Measurements from ENCODE around the gene CAPS2.
A peak's percentile ranks its signal among the peaks of the same experiment; 100 is the strongest.

The CAPS2 gene

GRCh38 chr12:75337905-75338304, 7.8 kb upstream of the CAPS2 start:
- Histone ChIP-seq H3K9me2 (replicated peaks; ENCODE audit: low read depth, low read length) (no peaks in the 10 kb centered on the region), H3K4me3 (ENCODE audit: low read length, poor library complexity, severe bottlenecking) (no peak overlapping the region), H3K27me3 (ENCODE audit: insufficient read depth, low read length, poor library complexity, severe bottlenecking) (no peaks in the 10 kb centered on the region), H3K36me3 (ENCODE audit: insufficient read depth, low read length) (no peaks in the 10 kb centered on the region), H3K9me3 (ENCODE audit: insufficient read depth, low read depth, low read length) (no peaks in the 10 kb centered on the region), H3K79me2 (ENCODE audit: insufficient read depth, low read length) (no peaks in the 10 kb centered on the region), H4K20me1 (ENCODE audit: insufficient read depth, low read length, poor library complexity, severe bottlenecking) (no peaks in the 10 kb centered on the region), H3K4me2 (ENCODE audit: low read depth, low read length, poor library complexity, severe bottlenecking) (no peak overlapping the region), H3K4me1 (ENCODE audit: insufficient read depth, low read length, poor library complexity, severe bottlenecking) (peaks cover 5% of the 10 kb centered on the region), H3F3A (ENCODE audit: low read depth) (no peaks in the 10 kb centered on the region), H3K9ac (ENCODE audit: low read depth, low read length, poor library complexity, severe bottlenecking) (no peak overlapping the region), H2AFZ (ENCODE audit: low read length) (no peak overlapping the region)
- TF ChIP-seq CTCF (conservative IDR thresholded peaks at IDR 0.05; ENCODE audit: low read length), result no peak

GRCh38 chr12:75334384-75335030, 4.4 kb upstream of the CAPS2 start, which contains the start of gene GLIPR1L1:
GLIPR1L1 (plus strand) TSS chr12:75334670; CDS start chr12:75334729, 59 bp downstream.
- Histone ChIP-seq H3K79me2 (ENCODE audit: insufficient read depth, low read length) (no peaks in the 10 kb centered on the region), H3K27me3 (ENCODE audit: insufficient read depth, low read length, poor library complexity, severe bottlenecking) (no peaks in the 10 kb centered on the region), H3K36me3 (ENCODE audit: insufficient read depth, low read length) (no peaks in the 10 kb centered on the region), H3F3A (ENCODE audit: low read depth) (no peaks in the 10 kb centered on the region), H2AFZ (ENCODE audit: low read length) (peak within 1 kb of the TSS; percentile 80), H3K4me2 (ENCODE audit: low read depth, low read length, poor library complexity, severe bottlenecking) (peak within 1 kb of the TSS; percentile 74), H4K20me1 (ENCODE audit: insufficient read depth, low read length, poor library complexity, severe bottlenecking) (no peaks in the 10 kb centered on the region), H3K9ac (ENCODE audit: low read depth, low read length, poor library complexity, severe bottlenecking) (no peak within 1 kb of the TSS), H3K9me2 (replicated peaks; ENCODE audit: low read depth, low read length) (no peaks in the 10 kb centered on the region), H3K9me3 (ENCODE audit: insufficient read depth, low read depth, low read length) (no peaks in the 10 kb centered on the region), H3K4me3 (ENCODE audit: low read length, poor library complexity, severe bottlenecking) (peak within 1 kb of the TSS; percentile 63), H3K4me1 (ENCODE audit: insufficient read depth, low read length, poor library complexity, severe bottlenecking) (peaks cover 8% of the 10 kb centered on the region)
- TF ChIP-seq EZH2phosphoT487 (IDR thresholded peaks at IDR 0.05; ENCODE audit: borderline replicate concordance), result no peak
- TF ChIP-seq CTCF (conservative IDR thresholded peaks at IDR 0.05; ENCODE audit: low read length), result peak; percentile 85

GRCh38 chr12:75327642-75328041, 2.5 kb downstream of the CAPS2 start:
- Histone ChIP-seq H3K4me3 (ENCODE audit: low read length, poor library complexity, severe bottlenecking) (no peak overlapping the region), H3K9me2 (replicated peaks; ENCODE audit: low read depth, low read length) (no peaks in the 10 kb centered on the region), H3F3A (ENCODE audit: low read depth) (no peaks in the 10 kb centered on the region), H3K36me3 (ENCODE audit: insufficient read depth, low read length) (no peaks in the 10 kb centered on the region), H3K4me2 (ENCODE audit: low read depth, low read length, poor library complexity, severe bottlenecking) (no peak overlapping the region), H3K4me1 (ENCODE audit: insufficient read depth, low read length, poor library complexity, severe bottlenecking) (peaks cover 3% of the 10 kb centered on the region), H3K27me3 (ENCODE audit: insufficient read depth, low read length, poor library complexity, severe bottlenecking) (no peaks in the 10 kb centered on the region), H4K20me1 (ENCODE audit: insufficient read depth, low read length, poor library complexity, severe bottlenecking) (no peaks in the 10 kb centered on the region), H3K79me2 (ENCODE audit: insufficient read depth, low read length) (no peaks in the 10 kb centered on the region), H3K9me3 (ENCODE audit: insufficient read depth, low read depth, low read length) (no peaks in the 10 kb centered on the region), H2AFZ (ENCODE audit: low read length) (no peak overlapping the region), H3K9ac (ENCODE audit: low read depth, low read length, poor library complexity, severe bottlenecking) (no peak overlapping the region)
- TF ChIP-seq EZH2phosphoT487 (IDR thresholded peaks at IDR 0.05; ENCODE audit: borderline replicate concordance) (no peak), CTCF (conservative IDR thresholded peaks at IDR 0.05; ENCODE audit: low read length) (no peak)
